Prostate gland (tissue), 2 donors: ENCODE results near the gene NEMP1. TPM values are rescaled to one million over a fixed set of nuclear protein-coding genes. Genes with fewer than 3 reads are reported as not detected.
"Not testable (repeated sequence)": the region's sequence is repeated elsewhere in the genome, so short reads cannot be mapped to it uniquely, and the experiment has no call there.

Source experiments
- DNase-seq: peaks from one replicate; pipeline ENCODE4 v3.0.0-alpha.2; 2019; ENCODE audit warnings: low spot score
- H3K27ac ChIP-seq, 2 donors: fragments of 200-600 bp; sonication (generic); 2 replicates each; pipeline ENCODE4 v1.5.1; 2017 to 2019
- H3K27me3 ChIP-seq: fragments of 200-600 bp; sonication (generic); replicated peaks from 2 replicates; pipeline ENCODE4 v1.5.1; 2019; ENCODE audit not compliant: insufficient read depth
- H3K36me3 ChIP-seq, 2 donors: fragments of 200-600 bp; sonication (generic); 1 replicate in 1 of 2; 2 replicates in 1 of 2; pipeline versions ENCODE4 v1.5.1 to v1.8.1; 2017 to 2019
- H3K4me1 ChIP-seq: fragments of 200-600 bp; sonication (generic); replicated peaks from 2 replicates; pipeline ENCODE4 v1.5.1; 2019
- H3K4me3 ChIP-seq, 2 donors: fragments of 200-600 bp; sonication (generic); 2 replicates each; pipeline ENCODE4 v1.5.1; 2017 to 2019
- H3K9me3 ChIP-seq: fragments of 200-600 bp; sonication (generic); 2 replicates; pipeline ENCODE4 v1.5.1; 2017
- POLR2A ChIP-seq: fragments of 450-650 bp; IDR thresholded peaks from one replicate; pipeline ENCODE4 v1.6.1; 2016; ENCODE audit warnings: antibody characterized with exemption, mild to moderate bottlenecking
- POLR2AphosphoS5 ChIP-seq: sonication (generic); formaldehyde crosslinking; IDR thresholded peaks from one replicate; pipeline ENCODE4 v1.6.1; 2017; ENCODE audit warnings: antibody characterized with exemption
- WGBS: methylation state at CpG from one replicate; pipeline ENCODE4 v1.1.5; 2018; 5-methylcytosine and 5-hydroxymethylcytosine counted together
- intact Hi-C: fragments of 100-400 bp; cut with DNase I; formaldehyde crosslinking; loops from one replicate; pipeline ENCODE4 v1.14.2; 2022
- total RNA-seq, 2 donors: library from RNA; depleted of rRNA; stranded (reverse); fragments of >200 nt; gene quantifications; one replicate each; pipeline ENCODE4 v1.1.0, GENCODE V29; 2016
- TF ChIP-seq, protein P1 (sequence below), 4 experiments: fragments of 200-600 bp in 2 of 4; fragments of 450-650 bp in 2 of 4; sonication (generic) in 2 of 4; IDR thresholded peaks; 1 replicate in 3 of 4; 2 replicates in 1 of 4; pipeline ENCODE4 v1.5.1; 2016 to 2019; ENCODE audit warnings: antibody characterized with exemption in 4 of 4, mild to moderate bottlenecking in 2 of 4, moderate library complexity in 2 of 4

The NEMP1 gene
- total RNA-seq, 2 donors from 2014 or later, result 10.8 to 13.0 TPM

DNA sequence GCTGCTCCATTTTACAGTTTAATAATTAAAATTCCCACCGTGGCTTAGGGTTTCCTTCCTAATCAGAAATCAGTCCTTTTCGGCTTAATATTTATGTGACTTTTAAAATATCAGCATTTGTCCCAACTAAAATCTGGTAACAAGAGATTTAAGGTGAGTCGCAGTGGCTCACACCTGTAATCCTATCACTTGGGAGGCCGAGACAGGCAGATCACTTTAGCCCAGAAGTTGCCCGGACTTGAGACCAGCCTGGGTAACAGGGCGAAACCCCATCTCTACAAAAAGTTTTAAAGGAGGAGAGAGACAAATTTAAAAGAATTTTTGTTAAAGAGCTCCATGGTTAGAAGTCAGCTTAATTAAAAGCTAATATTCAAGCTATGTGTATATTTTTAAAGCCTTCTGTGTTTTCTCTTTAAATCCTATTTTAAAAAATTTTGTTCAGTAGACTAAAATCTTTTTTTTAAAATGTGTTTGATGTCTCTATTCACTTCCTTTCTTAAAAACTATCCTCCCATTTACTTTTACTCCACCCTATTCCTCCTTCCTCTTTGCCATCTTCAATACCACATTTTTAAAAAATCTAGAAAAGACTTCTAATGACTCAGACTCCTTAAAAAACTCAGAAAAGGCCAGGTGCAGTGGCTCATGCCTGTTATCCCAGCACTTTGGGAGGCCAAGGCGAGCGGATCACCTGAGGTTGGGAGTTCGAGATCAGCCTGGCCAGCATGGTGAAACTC, 58.4 kb downstream of the NEMP1 start:
- TF ChIP-seq, protein P1, sequence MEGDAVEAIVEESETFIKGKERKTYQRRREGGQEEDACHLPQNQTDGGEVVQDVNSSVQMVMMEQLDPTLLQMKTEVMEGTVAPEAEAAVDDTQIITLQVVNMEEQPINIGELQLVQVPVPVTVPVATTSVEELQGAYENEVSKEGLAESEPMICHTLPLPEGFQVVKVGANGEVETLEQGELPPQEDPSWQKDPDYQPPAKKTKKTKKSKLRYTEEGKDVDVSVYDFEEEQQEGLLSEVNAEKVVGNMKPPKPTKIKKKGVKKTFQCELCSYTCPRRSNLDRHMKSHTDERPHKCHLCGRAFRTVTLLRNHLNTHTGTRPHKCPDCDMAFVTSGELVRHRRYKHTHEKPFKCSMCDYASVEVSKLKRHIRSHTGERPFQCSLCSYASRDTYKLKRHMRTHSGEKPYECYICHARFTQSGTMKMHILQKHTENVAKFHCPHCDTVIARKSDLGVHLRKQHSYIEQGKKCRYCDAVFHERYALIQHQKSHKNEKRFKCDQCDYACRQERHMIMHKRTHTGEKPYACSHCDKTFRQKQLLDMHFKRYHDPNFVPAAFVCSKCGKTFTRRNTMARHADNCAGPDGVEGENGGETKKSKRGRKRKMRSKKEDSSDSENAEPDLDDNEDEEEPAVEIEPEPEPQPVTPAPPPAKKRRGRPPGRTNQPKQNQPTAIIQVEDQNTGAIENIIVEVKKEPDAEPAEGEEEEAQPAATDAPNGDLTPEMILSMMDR (IDR thresholded peaks at IDR 0.05), result no peak
- no peak for TF ChIP-seq POLR2A
- TF ChIP-seq POLR2AphosphoS5, result no peak
- 81% methylated on average over 9 of the region's 9 CpGs for WGBS
- no peak for DNase-seq
- H3K27ac ChIP-seq, result no peak overlapping the region
- no peaks in the 10 kb centered on the region for H3K27me3 ChIP-seq
- no peaks in the 10 kb centered on the region for H3K9me3 ChIP-seq
- intact Hi-C loops, result no loop called here
- H3K36me3 ChIP-seq, result no peaks in the 10 kb centered on the region
- H3K4me1 ChIP-seq, result no peaks in the 10 kb centered on the region
- H3K4me3 ChIP-seq, result no peak overlapping the region

DNA sequence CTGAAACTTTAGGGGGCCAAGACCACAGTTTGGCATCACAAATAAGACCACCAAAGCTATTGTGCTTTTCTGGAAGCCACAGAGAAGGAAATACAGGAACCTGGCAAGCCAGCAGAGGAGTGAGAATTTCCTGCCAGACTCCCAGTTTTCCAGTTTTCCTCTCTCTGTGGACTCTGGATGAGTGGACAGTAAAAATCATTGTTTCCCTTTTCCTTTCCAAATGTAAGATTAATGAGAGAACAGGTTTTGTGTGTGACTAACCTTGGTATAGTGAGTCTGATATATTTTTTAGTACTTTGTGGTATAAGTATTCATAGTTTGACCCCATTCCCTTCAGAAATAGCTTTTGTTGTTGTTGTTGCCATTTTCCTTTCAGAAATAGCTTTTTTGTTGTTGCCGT, 59.7 kb downstream of the NEMP1 start:
- DNase-seq, result no peak
- Histone ChIP-seq H3K4me3 (no peak overlapping the region), H3K36me3 (no peaks in the 10 kb centered on the region), H3K4me1 (no peaks in the 10 kb centered on the region), H3K27ac (no peak overlapping the region), H3K27me3 (no peaks in the 10 kb centered on the region), H3K9me3 (no peaks in the 10 kb centered on the region)
- 85% methylated on average over 1 of the region's 1 CpG for WGBS
- intact Hi-C loops, result no loop called here
- TF ChIP-seq POLR2A, result no peak
- TF ChIP-seq, protein P1 (IDR thresholded peaks at IDR 0.05), result no peak
- no peak for TF ChIP-seq POLR2AphosphoS5

DNA sequence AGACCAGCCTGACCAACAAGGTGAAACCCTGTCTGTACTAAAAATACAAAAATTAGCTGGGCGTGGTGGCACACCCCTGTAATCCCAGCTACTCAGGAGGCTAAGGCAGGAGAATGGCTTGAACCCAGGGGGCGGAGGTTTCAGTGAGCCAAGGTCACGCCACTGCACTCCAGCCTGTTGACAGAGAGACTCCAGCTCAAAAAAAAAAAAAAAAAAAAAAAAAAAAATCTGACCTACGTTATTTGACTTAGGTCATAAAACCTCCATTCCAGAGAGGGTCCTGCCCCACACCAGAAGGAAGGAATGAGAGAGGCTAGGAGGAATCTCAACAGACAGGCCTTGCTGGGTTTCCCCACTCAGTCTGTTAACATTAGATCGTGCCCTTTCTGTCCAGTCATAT, 60.2 kb downstream of the NEMP1 start:
- 85% methylated on average over 5 of the region's 5 CpGs for WGBS
- H3K27me3 ChIP-seq, intact Hi-C loops, H3K27ac ChIP-seq, H3K9me3 ChIP-seq, H3K36me3 ChIP-seq, H3K4me1 ChIP-seq, DNase-seq, H3K4me3 ChIP-seq: not testable (repeated sequence)

DNA sequence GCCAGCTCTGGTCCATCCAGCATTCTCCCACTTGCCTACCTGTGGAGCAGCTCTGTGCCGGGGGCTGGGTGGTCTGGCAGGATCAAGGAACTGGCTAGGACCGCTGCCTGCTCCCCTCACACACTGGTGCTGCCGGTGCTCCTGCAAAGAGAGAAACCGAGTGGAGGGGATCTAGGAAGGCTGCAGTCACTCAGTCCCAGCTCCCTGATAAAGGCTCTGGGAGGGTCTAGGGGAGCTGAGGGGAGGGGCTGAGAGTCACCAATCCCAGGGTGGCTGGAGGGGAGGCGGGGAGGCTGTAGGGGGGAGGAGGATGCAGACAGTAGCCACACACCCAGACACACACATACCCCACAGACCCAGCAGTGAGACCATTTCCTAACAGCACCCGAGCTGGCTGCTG, 62.2 kb downstream of the NEMP1 start, which contains the start of gene TAC3:
Gene TAC3 (minus strand): TSS at position 182 of the 400 bp plus-strand sequence. CDS start 732 bp downstream, outside the sequence.
- intact Hi-C loops, result no loop called here
- Histone ChIP-seq H3K27me3 (no peaks in the 10 kb centered on the region), H3K9me3 (no peaks in the 10 kb centered on the region), H3K27ac (no peak within 1 kb of the TSS), H3K36me3 (no peaks in the 10 kb centered on the region), H3K4me1 (no peaks in the 10 kb centered on the region), H3K4me3 (no peak within 1 kb of the TSS)
- WGBS, result 49% methylated on average over 6 of the region's 6 CpGs
- DNase-seq, result no peak
- TF ChIP-seq, protein P1 (IDR thresholded peaks at IDR 0.05), result no peak
- TF ChIP-seq POLR2AphosphoS5 (no peak), POLR2A (no peak)

DNA sequence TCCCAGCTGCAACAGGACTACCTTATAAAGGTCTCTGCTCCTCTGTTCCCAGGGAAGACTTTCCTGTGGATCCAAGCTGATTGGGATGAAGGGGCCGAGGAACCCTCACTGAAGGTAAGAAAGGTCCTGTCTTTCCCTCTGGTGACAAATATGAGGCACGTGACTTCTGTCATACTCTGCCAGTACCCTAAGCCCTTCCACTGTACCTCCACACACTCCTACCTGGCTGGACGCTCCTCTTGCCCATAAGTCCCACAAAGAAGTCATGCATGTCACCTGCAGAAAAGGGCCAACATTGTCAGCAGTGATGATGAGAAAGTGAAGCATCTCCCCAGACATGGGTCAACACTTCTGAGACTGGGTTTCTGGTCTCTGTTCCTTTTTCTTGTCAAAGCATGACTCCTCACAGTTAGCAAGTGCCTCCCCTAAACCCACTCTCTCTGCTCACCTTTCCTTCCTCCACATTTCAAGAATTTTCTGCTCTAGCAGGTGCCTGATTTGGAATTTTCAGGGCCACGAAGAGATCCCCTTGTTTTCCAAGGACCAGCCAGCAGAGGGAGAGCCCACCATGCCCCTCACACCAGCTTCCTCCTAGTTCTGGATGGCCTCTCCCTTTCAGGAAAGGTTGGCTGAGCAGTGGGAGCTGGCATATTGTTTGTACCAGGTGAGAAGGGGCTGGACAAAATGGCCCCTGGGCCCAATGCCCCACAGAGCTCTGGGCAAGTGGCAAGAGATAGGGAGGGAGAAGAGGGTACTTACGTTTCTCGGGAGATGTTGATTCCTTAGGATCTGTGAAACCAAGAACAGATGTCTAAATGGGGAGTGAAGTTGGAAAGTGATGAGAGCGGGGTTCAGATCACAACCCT, 65.8 kb downstream of the NEMP1 start:
- Histone ChIP-seq H3K4me3 (no peak overlapping the region), H3K4me1 (no peaks in the 10 kb centered on the region), H3K27me3 (no peaks in the 10 kb centered on the region), H3K9me3 (no peaks in the 10 kb centered on the region), H3K27ac (no peak overlapping the region), H3K36me3 (no peaks in the 10 kb centered on the region)
- no peak for DNase-seq
- TF ChIP-seq POLR2AphosphoS5, result no peak
- intact Hi-C loops, result no loop called here
- 77% methylated on average over 7 of the region's 7 CpGs for WGBS
